Upper lobe of right lung (tissue), 1 donor: ENCODE data around the gene ADCY3. TPM values are rescaled to one million over a fixed set of nuclear protein-coding genes. Genes with fewer than 3 reads are reported as not detected.

Experiments
- ATAC-seq: fragments of 200-7000 bp; cut with Tn5 transposase; one replicate; pipeline ENCODE4 v1.9.1; 2020; ENCODE audit warnings: mild to moderate bottlenecking, moderate library complexity
- DNase-seq: peaks from one replicate; pipeline ENCODE4 v3.0.0-alpha.2; 2020
- H3K27ac ChIP-seq: fragments of 200-600 bp; one replicate; pipeline ENCODE4 v1.8.0; 2022
- H3K27me3 ChIP-seq: fragments of 200-600 bp; one replicate; pipeline ENCODE4 v1.8.0; 2022; ENCODE audit warnings: mild to moderate bottlenecking
- H3K36me3 ChIP-seq: fragments of 200-600 bp; one replicate; pipeline ENCODE4 v1.8.0; 2022
- H3K4me1 ChIP-seq: fragments of 200-600 bp; one replicate; pipeline ENCODE4 v1.8.0; 2022
- H3K4me3 ChIP-seq: fragments of 200-600 bp; one replicate; pipeline ENCODE4 v1.8.0; 2022; ENCODE audit warnings: mild to moderate bottlenecking
- H3K9me3 ChIP-seq: fragments of 200-600 bp; one replicate; pipeline ENCODE4 v1.8.0; 2022
- CTCF ChIP-seq: fragments of 200-600 bp; IDR thresholded peaks from one replicate; pipeline ENCODE4 v1.8.0; 2022; ENCODE audit warnings: antibody characterized with exemption
- intact Hi-C: fragments of 100-400 bp; cut with DNase I; formaldehyde crosslinking; loops from one replicate; pipeline ENCODE4 v1.11.0; 2022
- total RNA-seq: library from RNA; stranded (reverse); fragmentation: NEBNext Ultra II Directional; extraction: Animal tissue kit (Norgen Biotek cat#: 25700); gene quantifications from one replicate; pipeline ENCODE4 v1.2.1, GENCODE V29; 2021
- donor health status: DM: no; HTN: yes; CAD: no; lungs with severe emphysema.

ADCY3 gene
- total RNA-seq, 1 donor from 2014 or later: 37.0 TPM

GRCh38 chr2:24797644-24798043 is 122.4 kb downstream of the ADCY3 start:
- Histone ChIP-seq H3K4me3 (no peak overlapping the region), H3K27me3 (no peaks in the 10 kb centered on the region), H3K27ac (no peak overlapping the region), H3K36me3 (no peaks in the 10 kb centered on the region), H3K4me1 (peaks cover 8% of the 10 kb centered on the region), H3K9me3 (no peaks in the 10 kb centered on the region)
- DNase-seq: no peak
- intact Hi-C loops: no loop called here
- no peak for ATAC-seq
- no peak for TF ChIP-seq CTCF

GRCh38 chr2:24793761-24794435 is 126.1 kb downstream of the ADCY3 start:
- intact Hi-C loops: no loop called here

GRCh38 chr2:24792874-24793760 is 126.9 kb downstream of the ADCY3 start, which contains the start of the genes CENPO and PTRHD1:
Gene CENPO, plus strand, starts transcription at chr2:24793425. Its CDS starts 495 bp downstream, at chr2:24793920.
Gene PTRHD1, minus strand, starts transcription at chr2:24793391. Its CDS starts 14 bp downstream, at chr2:24793377.
- TF ChIP-seq CTCF: peak; percentile 65
- intact Hi-C loops: no loop called here
- Histone ChIP-seq H3K27ac (peak within 1 kb of the TSS; percentile 100), H3K4me1 (peaks cover 14% of the 10 kb centered on the region), H3K36me3 (no peaks in the 10 kb centered on the region), H3K27me3 (no peaks in the 10 kb centered on the region), H3K4me3 (peak within 1 kb of the TSS; percentile 74), H3K9me3 (no peaks in the 10 kb centered on the region)
- DNase-seq (peak; percentile 98), ATAC-seq (peak; percentile 98)

More at GRCh38 chr2:24793761-24794435, 126.1 kb downstream of the ADCY3 start:
- H3K27ac ChIP-seq: peak overlapping the region; percentile 100
- H3K9me3 ChIP-seq: no peaks in the 10 kb centered on the region
- peaks cover 14% of the 10 kb centered on the region for H3K4me1 ChIP-seq
- ATAC-seq: no peak
- DNase-seq: no peak
- H3K27me3 ChIP-seq: no peaks in the 10 kb centered on the region
- H3K36me3 ChIP-seq: no peaks in the 10 kb centered on the region
- peak overlapping the region; percentile 74 for H3K4me3 ChIP-seq
- no peak for TF ChIP-seq CTCF

- Histone ChIP-seq H3K4me3 (peak overlapping the region; percentile 74), H3K36me3 (no peaks in the 10 kb centered on the region), H3K9me3 (no peaks in the 10 kb centered on the region), H3K27me3 (no peaks in the 10 kb centered on the region), H3K4me1 (peaks cover 14% of the 10 kb centered on the region), H3K27ac (peak overlapping the region; percentile 100)
- DNase-seq: no peak
- no peak for TF ChIP-seq CTCF
- no peak for ATAC-seq
- intact Hi-C loops: no loop called here
These were observed 127.5 kb downstream of the ADCY3 start for GRCh38 chr2:24792542-24792873.

- Histone ChIP-seq H3K36me3 (no peaks in the 10 kb centered on the region), H3K4me3 (no peak overlapping the region), H3K27me3 (no peaks in the 10 kb centered on the region), H3K9me3 (no peaks in the 10 kb centered on the region), H3K27ac (no peak overlapping the region), H3K4me1 (peaks cover 14% of the 10 kb centered on the region)
- TF ChIP-seq CTCF: no peak
- ATAC-seq: no peak
- intact Hi-C loops: no loop called here
- DNase-seq: no peak
These were observed 128.6 kb downstream of the ADCY3 start for GRCh38 chr2:24791452-24791851.
